ENCODE measurements around the gene SPDYE17.
"Not testable (repeated sequence)": the region's sequence is repeated elsewhere in the genome, so short reads cannot be mapped to it uniquely, and the experiment has no call there.

DNA sequence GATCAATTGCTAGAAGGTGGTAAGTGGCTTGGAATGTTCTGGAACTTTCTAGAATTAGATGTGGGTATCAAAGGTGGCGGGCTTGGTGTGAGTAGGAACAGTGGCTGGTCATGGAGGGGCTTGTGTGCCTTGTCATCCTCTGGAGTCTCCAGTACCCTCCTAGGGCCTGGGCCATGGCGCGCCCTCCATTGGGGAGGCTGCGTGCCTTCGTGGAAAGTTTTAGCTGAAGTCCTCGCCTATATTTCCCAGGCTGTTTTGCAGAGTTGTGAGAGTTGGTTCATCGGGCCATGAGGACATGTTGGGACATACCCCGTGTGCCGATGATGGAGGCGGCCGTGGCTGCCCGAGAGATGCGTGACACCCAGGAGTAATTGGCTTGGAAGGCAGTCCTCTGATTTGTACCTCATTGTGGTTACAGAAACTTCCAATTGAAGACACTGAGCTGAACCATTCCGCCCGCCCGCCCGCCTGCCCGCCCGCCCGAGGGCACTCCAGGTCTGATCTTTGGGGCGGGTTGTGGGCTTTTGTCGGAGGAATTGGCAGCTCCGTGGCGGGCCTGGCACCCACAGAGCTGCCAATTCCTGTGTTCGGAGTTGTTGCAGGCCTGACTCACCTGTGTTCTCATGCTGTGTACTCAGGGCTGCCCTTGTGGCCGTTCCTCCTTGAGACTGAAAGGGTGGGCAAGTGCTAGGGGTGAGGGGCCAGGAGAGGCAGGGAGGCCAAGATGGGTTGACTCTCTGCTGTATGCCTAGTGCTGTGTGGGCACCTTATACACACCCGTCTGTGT, 57.2 kb downstream of the SPDYE17 start:
- TF ChIP-seq, protein P1, sequence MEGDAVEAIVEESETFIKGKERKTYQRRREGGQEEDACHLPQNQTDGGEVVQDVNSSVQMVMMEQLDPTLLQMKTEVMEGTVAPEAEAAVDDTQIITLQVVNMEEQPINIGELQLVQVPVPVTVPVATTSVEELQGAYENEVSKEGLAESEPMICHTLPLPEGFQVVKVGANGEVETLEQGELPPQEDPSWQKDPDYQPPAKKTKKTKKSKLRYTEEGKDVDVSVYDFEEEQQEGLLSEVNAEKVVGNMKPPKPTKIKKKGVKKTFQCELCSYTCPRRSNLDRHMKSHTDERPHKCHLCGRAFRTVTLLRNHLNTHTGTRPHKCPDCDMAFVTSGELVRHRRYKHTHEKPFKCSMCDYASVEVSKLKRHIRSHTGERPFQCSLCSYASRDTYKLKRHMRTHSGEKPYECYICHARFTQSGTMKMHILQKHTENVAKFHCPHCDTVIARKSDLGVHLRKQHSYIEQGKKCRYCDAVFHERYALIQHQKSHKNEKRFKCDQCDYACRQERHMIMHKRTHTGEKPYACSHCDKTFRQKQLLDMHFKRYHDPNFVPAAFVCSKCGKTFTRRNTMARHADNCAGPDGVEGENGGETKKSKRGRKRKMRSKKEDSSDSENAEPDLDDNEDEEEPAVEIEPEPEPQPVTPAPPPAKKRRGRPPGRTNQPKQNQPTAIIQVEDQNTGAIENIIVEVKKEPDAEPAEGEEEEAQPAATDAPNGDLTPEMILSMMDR (IDR thresholded peaks at IDR 0.05; ENCODE audit: low read depth, low read length) = not testable (repeated sequence)
- TF ChIP-seq EZH2phosphoT487 (IDR thresholded peaks at IDR 0.05; ENCODE audit: low read depth) = not testable (repeated sequence)
